PC-3 (cell line): Measurements from ENCODE around the gene ACIN1.

Source experiments
- EZH2 ChIP-seq: fragments of 300-600 bp; sonication (generic); IDR thresholded peaks from one replicate; pipeline ENCODE4 v1.6.1; 2017; ENCODE audit warnings: antibody characterized with exemption, mild to moderate bottlenecking, low read length; ENCODE audit not compliant: unreplicated experiment
- EZH2phosphoT487 ChIP-seq: fragments of 300-600 bp; sonication (generic); IDR thresholded peaks from 2 replicates; pipeline ENCODE4 v1.6.1; 2018; ENCODE audit warnings: mild to moderate bottlenecking, antibody characterized with exemption, low read length, borderline replicate concordance
- TF ChIP-seq, protein P1 (sequence below): fragments of 300-600 bp; sonication (generic); conservative IDR thresholded peaks from 2 replicates; pipeline ENCODE4 v1.5.1; 2017; ENCODE audit warnings: antibody characterized with exemption, low read depth, mild to moderate bottlenecking, low read length

DNA sequence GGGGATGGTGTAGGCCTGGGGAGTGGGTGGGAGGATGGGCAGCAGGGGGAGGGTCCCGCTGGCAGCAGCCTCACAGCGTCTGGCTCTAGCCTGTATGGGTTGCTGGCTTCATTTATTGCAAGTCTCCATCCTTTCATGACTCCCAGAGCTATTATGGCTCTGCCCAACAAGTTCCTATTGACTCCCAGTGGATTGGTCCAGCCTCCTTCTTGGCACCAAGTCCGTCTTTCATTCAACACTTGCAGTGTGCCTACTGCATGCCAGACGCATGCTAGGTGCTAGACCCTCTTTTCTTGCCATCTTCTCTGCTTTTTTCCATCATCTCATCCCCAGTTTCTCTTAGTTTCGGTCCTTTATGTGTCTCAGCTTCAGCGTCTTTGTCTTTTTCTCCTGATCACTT is 51.8 kb downstream of the ACIN1 start:
- TF ChIP-seq, protein P1, sequence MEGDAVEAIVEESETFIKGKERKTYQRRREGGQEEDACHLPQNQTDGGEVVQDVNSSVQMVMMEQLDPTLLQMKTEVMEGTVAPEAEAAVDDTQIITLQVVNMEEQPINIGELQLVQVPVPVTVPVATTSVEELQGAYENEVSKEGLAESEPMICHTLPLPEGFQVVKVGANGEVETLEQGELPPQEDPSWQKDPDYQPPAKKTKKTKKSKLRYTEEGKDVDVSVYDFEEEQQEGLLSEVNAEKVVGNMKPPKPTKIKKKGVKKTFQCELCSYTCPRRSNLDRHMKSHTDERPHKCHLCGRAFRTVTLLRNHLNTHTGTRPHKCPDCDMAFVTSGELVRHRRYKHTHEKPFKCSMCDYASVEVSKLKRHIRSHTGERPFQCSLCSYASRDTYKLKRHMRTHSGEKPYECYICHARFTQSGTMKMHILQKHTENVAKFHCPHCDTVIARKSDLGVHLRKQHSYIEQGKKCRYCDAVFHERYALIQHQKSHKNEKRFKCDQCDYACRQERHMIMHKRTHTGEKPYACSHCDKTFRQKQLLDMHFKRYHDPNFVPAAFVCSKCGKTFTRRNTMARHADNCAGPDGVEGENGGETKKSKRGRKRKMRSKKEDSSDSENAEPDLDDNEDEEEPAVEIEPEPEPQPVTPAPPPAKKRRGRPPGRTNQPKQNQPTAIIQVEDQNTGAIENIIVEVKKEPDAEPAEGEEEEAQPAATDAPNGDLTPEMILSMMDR = no peak
- TF ChIP-seq EZH2 = no peak
- no peak for TF ChIP-seq EZH2phosphoT487
